ENCODE data around the gene MED25. TPM values are rescaled to one million over a fixed set of nuclear protein-coding genes. Genes with fewer than 3 reads are reported as not detected.

The MED25 gene
- total and polyA plus RNA-seq, 9 of the 15 experiments (the other 6 are each of a cell fraction or from before 2014, with no cell fraction given) = 4.1 to 93.9 (median 19.3) TPM

GRCh38 chr19:49877020-49877878 is 59.2 kb downstream of the MED25 start, which contains the start of the genes AKT1S1 and TBC1D17 (continued):
- TF ChIP-seq ZFPM2 (CRISPR knock-in tag; IDR thresholded peaks at IDR 0.05) (no peak), ID3 (CRISPR knock-in tag; IDR thresholded peaks at IDR 0.05) (no peak), ID3 (tag; IDR thresholded peaks at IDR 0.05) (no peak), SMARCC2 (IDR thresholded peaks at IDR 0.05; ENCODE audit: low read depth) (0 out of 2 replicates have a peak, but pooled peaks have one; percentile 11), KLF13 (tag; IDR thresholded peaks at IDR 0.05; ENCODE audit: borderline replicate concordance, low read depth) (peak; percentile 99), TRIM25 (IDR thresholded peaks at IDR 0.05; ENCODE audit: borderline replicate concordance) (no peak), ZNF143 (CRISPR knock-in tag; IDR thresholded peaks at IDR 0.05) (0 out of 2 replicates have a peak, but pooled peaks have one; percentile 15), SNAPC5 (CRISPR knock-in tag; IDR thresholded peaks at IDR 0.05) (no peak), CXXC5 (CRISPR knock-in tag; IDR thresholded peaks at IDR 0.05) (peak; percentile 86), ZNF586 (CRISPR knock-in tag; conservative IDR thresholded peaks at IDR 0.05) (0 out of 2 replicates have a peak, but pooled peaks have one; percentile 70), E2F8 (IDR thresholded peaks at IDR 0.05; ENCODE audit: low read depth, partially characterized antibody) (peak; percentile 39), SPI1 (IDR thresholded peaks at IDR 0.05; ENCODE audit: borderline replicate concordance, low read depth, low read length) (peak; percentile 79), ETV1 (tag; conservative IDR thresholded peaks at IDR 0.05; ENCODE audit: low read depth) (peak; percentile 99), SOX6 (IDR thresholded peaks at IDR 0.05) (peak; percentile 26; the same call in 1 of the 2 replicates), NCOA1 (IDR thresholded peaks at IDR 0.05; ENCODE audit: low read depth) (no peak), BHLHE40 (IDR thresholded peaks at IDR 0.05; ENCODE audit: low read length) (peak; percentile 98), GABPA (tag; conservative IDR thresholded peaks at IDR 0.05; ENCODE audit: low read depth) (peak; percentile 97), ZNF384 (IDR thresholded peaks at IDR 0.05; ENCODE audit: low read depth, low read length) (peak; percentile 9; the same call in 1 of the 2 replicates), TCF7 (IDR thresholded peaks at IDR 0.05; ENCODE audit: borderline replicate concordance) (no peak), FOXP4 (CRISPR knock-in tag; IDR thresholded peaks at IDR 0.05; ENCODE audit: borderline replicate concordance) (peak; percentile 68; the same call in 1 of the 2 replicates), HNRNPUL1 (IDR thresholded peaks at IDR 0.05; ENCODE audit: low read length) (no peak)

All from K562 (cell line).